GM12873 (cell line): ENCODE data around the gene PWWP2A.

Experiments
- CTCF ChIP-seq: IDR thresholded peaks from 2 replicates; pipeline ENCODE4 v1.5.1; 2012; ENCODE audit warnings: low read depth, mild to moderate bottlenecking, moderate library complexity, low read length, control low read depth; ENCODE audit not compliant: insufficient read depth; ENCODE audit errors: missing control alignments

The PWWP2A gene

GRCh38 chr5:160092514-160092913 is 26.7 kb downstream of the PWWP2A start:
- no peak for TF ChIP-seq CTCF

GRCh38 chr5:160090059-160090458 is 29.2 kb downstream of the PWWP2A start:
- no peak for TF ChIP-seq CTCF

- no peak for TF ChIP-seq CTCF
Measured at GRCh38 chr5:160089531-160089930, 29.7 kb downstream of the PWWP2A start.

GRCh38 chr5:160088805-160089204 is 30.4 kb downstream of the PWWP2A start:
- no peak for TF ChIP-seq CTCF

GRCh38 chr5:160087199-160087598 is 32.1 kb downstream of the PWWP2A start:
- no peak for TF ChIP-seq CTCF

- no peak for TF ChIP-seq CTCF
Measured at GRCh38 chr5:160084144-160084543, 35.1 kb downstream of the PWWP2A start.

- no peak for TF ChIP-seq CTCF
Measured at GRCh38 chr5:160083501-160083900, 35.7 kb downstream of the PWWP2A start.
